Measurements from ENCODE around the gene WDR55.
"Not testable (repeated sequence)": the region's sequence is repeated elsewhere in the genome, so short reads cannot be mapped to it uniquely, and the experiment has no call there.

Gene WDR55

GRCh38 chr5:140658870-140659269, 5.8 kb upstream of the WDR55 start:
- DNase-seq = no peak

DNA sequence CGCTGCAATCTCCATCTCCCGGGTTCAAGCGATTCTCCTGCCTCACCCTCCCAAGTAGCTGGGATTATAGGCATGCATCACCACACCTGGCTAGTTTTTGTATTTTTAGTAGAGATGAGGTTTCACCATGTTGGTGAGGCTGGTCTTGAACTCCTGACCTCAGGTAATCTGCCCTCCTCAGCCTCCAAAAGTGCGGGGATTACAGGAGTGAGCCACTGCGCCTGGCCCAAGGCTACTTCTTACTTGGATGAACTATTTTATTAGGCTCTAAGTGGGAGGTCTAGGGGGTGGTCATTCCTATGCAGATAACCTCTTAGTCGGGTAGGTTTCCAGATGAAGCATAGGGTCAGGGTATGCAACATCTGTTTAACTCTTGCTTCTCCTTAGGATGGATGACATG, 4.3 kb upstream of the WDR55 start:
- not testable (repeated sequence) for DNase-seq

DNA sequence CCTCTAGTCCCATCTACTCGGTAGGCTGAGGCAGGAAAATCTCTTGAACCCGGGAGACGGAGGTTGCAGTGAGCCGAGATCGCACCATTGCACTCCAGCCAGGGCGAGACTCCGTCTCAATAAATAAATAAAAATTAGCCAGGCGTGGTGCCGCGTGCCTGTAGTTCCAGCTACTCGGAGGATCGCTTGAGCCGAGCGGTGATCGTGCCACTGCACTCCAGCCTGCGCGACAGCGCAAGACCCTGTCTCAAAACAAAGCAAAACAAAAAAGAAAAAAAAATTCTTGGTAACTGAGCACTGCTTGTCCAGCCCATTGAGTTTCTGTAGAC, 710 bp upstream of the WDR55 start:
- DNase-seq = no peak

GRCh38 chr5:140671035-140671434, 6.3 kb downstream of the WDR55 start:
- not testable (repeated sequence) for DNase-seq

DNA sequence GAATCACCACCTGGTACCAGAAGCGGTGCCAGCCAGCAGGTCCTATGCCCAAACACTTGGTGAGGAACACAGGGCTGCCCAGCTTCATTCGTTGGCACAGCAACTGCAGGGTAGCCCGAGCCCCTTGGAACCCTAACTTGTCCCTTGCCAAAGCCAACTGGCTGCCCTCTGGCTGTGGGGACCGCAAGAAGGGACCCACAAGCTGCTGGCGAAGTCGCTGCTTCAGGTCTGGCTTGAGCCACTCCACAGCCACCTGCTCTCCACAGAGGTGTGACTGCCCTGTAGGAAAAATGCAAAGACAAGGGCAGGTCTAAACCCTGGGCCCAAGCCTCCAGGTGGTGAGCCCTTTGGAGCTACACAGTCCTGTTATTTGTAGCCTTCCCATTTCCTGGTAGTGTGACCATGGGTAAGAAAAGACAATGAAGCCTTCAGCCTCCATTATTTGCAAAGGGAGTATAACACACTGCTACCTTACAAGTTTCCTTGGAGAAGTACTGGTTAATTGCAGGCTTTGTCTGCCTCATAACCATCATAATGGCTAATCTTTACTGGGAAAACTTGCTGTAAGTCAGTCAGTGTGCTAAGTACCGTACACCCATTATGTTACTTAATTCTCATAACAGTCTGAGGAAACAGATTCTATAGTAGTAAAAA, 6.9 kb downstream of the WDR55 start:
- DNase-seq = no peak

GRCh38 chr5:140672455-140673186, 7.9 kb downstream of the WDR55 start:
- peak; percentile 40 for DNase-seq

DNA sequence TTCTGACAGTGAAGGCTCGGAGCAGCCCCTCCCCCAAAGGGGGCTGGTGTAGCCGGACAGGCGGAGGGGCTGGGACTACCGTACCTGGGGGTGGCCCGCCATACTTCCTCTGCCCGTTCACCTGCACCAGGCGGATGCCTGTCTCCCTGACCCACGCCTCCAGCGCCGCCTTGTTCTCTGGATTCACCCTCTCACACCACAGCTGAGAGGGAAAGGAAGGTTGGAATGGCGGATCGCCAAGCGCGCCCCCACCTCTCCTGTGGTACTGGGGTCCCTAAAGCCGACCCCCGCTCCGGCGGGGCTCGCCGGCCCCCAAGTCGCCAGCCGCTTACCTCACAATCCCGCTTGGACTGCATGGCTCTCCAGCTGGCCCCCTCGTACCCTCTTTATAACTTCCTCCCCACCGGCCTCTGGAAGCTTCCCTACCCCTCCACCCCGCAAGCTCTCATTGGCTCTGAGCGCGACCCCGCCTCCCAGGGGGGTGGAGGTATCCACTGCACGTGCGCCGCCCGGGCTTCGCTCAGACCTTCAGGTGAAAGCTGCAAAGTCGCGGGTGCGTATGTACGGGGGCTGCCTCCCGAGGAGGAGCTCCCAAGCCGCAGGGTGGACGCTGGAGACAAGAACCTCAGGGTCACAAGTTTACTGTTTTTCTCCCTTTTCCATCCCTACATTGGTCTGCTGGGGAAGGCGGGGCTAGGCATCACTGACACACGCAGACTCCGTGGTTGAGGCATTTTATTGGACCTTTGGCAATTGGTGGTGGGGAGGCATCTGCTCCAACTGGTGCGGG, 8.7 kb downstream of the WDR55 start, which contains the start of gene DND1:
TSS of gene DND1 (minus strand) at position 390 of the 790 bp plus-strand sequence. CDS start at position 356, 34 bp downstream.
- DNase-seq = peak; percentile 10

- DNase-seq = no peak
Measured at GRCh38 chr5:140674211-140674610, 9.5 kb downstream of the WDR55 start.

GRCh38 chr5:140674629-140675028, 9.9 kb downstream of the WDR55 start:
- DNase-seq = no peak

GRCh38 chr5:140677947-140678346, 13.2 kb downstream of the WDR55 start:
- no peak for DNase-seq

GRCh38 chr5:140678993-140679392, 14.3 kb downstream of the WDR55 start:
- no peak for DNase-seq

GRCh38 chr5:140690376-140690932, 25.8 kb downstream of the WDR55 start:
- DNase-seq = no peak

DNA sequence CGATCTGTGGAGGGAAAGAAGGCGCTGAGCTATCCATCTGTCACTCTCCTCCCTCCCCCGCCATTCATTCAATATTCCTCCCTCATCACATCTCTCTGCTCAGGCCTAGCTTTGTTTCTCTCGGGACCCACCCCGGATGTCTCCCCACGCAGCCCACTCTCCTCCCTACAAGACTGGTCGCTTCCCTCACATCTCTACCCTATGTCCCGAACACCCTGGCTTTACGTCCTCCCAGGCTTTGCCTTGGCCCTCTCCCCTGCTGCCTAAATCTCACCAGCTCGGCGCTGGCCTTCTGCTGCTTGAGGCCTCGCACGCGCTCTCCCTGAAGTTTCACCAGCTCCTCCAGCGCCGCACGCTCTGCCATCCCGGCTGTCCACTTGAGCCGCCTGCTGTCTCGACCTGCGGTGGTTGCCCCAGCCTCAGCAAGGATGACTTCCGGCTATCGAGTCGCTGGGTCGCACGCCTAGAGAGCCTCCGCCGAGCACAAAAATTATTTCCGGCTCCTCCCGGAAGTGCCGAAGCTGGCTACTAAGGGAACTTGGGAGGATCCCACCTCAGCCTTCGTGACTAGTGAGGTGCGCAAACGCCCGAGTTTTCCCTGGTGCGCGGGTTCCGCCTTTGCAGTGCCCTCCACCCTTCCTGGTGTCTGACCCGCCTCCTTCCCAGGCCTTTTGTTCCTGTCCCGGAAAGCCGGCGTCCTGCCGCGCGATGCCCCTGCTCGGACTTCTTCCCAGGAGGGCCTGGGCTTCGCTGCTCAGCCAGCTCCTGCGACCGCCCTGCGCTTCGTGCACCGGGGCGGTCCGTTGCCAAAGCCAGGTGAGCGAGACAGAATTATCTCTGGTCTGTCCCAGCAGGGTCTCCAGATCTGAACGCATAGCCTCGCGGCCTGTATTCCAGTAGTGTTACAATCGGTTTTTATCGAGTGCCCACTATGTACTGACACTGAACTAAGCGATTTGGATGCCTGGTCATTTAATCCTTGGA, 26.5 kb downstream of the WDR55 start, which contains the start of the genes HARS1 and HARS2:
TSS of gene HARS1 (minus strand) at position 430 of the 984 bp plus-strand sequence. CDS start at position 364, 66 bp downstream.
TSS of gene HARS2 (plus strand) at position 515 of the 984 bp plus-strand sequence. CDS start at position 709, 194 bp downstream.
- peak; percentile 91 for DNase-seq

DNA sequence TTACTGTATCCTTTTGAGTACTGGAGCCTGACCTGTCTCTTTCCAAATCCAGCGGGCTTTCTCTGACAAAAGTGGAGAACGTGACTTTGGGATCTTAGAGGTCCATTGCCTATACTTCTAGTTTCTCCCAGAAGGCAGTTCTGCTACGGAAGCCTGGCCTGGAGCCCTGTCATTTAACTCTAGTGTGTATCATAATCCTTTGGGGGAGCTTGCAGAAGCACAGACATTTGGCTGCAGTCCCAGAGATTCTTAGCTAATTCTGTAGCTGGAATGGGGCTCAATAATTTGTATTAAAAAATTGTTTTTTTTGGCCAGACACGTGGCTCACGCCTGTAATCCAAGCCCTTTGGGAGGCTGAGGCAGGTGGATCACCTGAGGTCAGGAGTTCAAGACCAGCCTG, 29.6 kb downstream of the WDR55 start:
- no peak for DNase-seq

GRCh38 chr5:140696891-140697492, 32.3 kb downstream of the WDR55 start:
- no peak for DNase-seq

DNA sequence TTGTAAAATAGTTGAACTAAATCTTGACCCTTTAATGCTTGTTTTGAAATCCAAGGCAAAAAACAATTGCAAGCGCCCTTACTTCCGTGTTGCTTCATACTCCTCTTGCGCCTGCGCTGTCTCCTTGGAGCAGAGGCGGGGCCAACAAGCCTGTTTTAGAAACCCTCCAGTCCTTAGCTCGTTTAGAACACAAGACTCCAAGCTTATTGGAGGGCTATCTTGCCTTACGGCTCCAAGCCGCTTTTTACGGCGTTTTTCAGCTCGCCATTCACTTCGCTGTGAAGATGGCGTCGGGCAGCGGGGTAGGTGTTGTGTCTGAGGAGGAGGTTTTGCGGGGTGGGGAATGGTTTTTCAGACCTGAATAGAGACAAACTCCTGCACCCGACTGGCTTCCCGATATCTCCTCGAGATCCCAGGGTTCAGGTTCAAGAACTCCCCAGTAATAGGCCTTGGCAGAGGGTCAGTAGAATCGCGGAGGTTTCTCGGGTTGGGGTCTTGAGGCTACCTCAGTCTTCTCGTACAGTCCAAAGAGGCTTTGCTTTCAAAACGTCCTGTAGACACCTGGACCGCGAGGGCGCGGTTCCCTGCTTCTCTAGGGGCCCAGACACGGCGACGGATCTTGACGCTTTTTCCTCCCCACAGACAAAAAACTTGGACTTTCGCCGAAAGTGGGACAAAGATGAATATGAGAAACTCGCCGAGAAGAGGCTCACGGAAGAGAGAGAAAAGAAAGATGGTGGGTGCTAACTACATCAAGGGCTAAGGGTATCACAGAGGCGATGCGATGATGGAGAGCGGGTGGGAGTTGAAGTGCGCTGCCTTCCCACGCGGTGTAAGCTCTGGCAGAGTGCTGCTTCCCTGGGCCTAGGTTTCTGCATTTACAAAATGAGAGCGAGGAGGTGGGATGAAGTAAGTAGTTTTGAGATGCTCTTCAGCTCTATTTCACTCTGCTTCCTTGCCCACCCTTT, 35.8 kb downstream of the WDR55 start, which contains the start of gene ZMAT2:
TSS of gene ZMAT2 (plus strand) at position 271 of the 968 bp plus-strand sequence. CDS start at position 285, 14 bp downstream.
- peak; percentile 94 for DNase-seq

- DNase-seq = no peak
Measured at GRCh38 chr5:140707812-140708211, 43.1 kb downstream of the WDR55 start.

GRCh38 chr5:140708787-140709186, 44.1 kb downstream of the WDR55 start:
- DNase-seq = not testable (repeated sequence)

GRCh38 chr5:140710899-140711552, 46.3 kb downstream of the WDR55 start:
- peak; percentile 92 for DNase-seq

Data from stimulated activated CD4-positive, alpha-beta T cell treated with anti-CD3 and anti-CD28 coated beads, Interleukin-15, amount 100 ng/mL, for 24 hours (primary cell).